Suppressor macrophage treated with lipopolysaccharide for 1 hour (primary cell): Measurements from ENCODE around the gene B9D1.
"Not testable (repeated sequence)": the region's sequence is repeated elsewhere in the genome, so short reads cannot be mapped to it uniquely, and the experiment has no call there.

Source experiments
- DNase-seq, 3 donors: peaks; one replicate each; pipeline ENCODE4 v3.0.0-alpha.2; 2020 to 2022

The B9D1 gene

DNA sequence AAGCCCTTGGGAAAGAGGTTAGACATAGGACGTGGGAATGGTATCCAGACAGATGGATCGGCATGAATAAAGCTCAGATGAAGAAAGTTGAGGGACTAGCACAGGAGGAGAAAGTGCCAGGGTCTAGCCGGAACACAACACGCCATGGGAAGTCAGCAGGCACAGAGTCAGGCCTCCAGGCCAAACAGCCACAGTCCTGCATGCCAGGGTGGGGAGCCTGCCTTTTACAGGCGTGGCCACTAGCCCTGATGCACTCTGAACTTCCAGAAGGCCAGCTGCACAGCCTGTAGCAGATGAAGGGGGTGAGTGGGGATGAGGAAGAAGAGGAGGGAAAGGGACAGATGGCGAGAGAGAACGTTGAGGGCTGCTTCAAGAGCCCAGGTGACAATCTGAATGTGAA is 5.2 kb downstream of the B9D1 start:
- DNase-seq: no peak

DNA sequence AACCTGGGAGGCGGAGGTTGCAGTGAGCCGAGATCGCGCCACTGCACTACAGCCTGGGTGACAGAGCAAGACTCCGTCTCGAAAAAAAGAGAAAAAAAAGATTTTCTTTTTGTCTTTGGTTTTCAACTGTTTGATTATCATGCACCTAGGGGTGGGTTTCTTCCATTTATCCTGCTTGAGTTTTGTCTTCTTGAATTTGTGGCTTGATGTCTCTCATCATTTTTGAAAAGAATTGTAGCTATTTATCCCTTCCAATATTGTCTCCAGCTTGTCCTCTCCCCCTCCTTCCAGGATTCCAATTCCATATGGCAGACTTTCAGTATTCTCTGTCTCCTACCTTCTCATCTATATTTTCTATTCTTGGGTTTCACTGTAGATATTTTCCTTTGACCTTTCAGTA is 7.8 kb downstream of the B9D1 start:
- no peak for DNase-seq

DNA sequence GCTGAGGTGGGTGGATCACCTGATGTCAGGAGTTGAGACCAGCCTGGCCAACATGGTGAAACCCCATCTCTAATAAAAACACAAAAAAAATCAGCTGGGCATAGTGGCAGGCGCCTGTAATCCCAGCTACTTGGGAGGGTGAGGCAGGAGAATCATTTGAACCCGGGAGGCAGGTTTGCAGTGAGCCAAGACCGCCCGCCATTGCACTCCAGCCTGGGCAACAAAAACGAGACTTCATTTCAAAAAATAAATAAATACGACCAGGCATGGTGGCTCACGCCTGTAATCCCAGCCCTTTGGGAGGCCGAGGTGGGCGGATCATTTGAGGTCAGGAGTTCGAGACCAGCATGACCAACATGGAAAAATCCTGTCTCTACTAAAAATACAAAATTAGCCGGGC is 9.1 kb downstream of the B9D1 start:
- DNase-seq: not testable (repeated sequence)

DNA sequence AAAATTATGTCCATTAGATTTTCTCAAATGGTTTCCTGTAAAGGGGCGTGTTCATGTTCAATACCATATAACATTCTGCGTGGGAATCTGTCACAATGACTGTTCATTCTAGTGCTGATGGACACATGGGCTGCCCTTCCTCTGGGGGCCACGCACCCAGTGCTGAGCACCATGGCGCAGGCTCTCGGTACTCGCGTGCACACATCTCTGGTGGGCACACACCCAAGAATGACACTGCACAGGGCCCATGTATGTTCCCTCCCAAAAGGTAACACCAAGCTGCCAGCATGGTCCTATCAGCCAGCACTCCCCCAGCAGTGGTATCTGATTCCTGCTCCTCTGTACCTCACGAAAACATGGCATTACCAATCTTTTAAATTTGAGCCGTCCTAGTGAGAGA is 13.7 kb downstream of the B9D1 start:
- DNase-seq: no peak

DNA sequence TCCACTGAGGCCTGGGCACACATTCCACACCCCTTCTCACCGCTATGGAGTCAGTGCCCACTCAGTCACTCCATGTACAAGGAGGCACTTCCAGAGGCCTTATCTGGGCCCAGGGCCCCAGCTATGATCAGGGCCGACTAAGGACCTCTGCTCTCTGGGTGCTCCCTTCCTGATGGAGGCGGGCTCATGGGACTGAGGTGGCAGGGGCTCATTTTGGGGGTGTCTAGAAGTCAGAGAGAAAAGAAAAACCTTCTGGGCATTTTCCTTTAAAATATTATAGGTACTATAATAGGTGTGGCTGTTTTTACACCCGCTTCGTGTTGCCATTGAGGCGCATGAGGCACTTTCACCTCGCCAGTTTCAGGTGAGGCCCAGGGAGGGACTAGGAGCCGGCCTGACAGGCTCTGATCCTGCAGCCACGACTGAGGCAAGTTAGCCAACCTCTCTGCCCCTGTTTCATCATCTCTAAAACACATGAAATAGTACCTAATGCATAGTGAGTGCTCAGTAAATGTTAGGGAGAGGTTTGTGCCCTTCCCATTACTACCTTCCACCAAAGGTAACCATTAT is 14.4 kb downstream of the B9D1 start:
- no peak for DNase-seq

DNA sequence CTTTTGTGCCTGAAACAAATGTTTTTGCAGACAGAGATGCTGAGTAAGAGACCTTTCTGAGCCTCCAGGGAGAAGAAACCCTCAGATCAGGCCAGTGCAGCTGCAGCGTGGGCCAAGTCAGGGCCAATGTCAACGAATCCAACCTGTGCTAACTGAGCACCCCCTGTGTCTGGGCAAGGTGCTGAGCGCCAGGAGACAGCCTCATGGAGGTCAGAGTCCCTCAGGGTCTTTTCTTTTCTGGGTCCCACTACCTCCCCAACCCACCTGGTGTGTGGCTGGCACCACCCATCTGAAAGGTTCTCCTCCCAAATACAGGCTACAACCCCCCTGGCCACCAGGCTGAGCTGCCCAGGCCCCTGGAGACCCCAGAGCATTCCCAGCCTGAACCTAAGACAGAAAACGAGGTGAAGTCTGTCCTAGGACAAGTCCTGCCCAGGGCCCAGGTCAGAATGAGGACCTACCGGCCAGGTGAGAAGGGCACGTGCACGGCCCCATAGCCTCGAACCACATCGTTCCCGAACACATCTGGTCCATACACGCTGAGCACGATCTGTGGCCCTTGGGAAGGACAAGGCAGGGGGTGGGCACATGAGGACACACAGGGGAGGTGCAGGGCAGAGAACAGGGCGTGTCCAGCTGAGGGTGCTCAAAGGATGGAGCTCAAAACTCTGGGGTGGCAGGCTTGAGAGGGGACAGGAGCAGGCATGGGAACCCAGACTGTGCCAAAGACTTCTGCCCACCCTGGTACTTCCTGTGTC is 15.0 kb downstream of the B9D1 start:
- no peak for DNase-seq

DNA sequence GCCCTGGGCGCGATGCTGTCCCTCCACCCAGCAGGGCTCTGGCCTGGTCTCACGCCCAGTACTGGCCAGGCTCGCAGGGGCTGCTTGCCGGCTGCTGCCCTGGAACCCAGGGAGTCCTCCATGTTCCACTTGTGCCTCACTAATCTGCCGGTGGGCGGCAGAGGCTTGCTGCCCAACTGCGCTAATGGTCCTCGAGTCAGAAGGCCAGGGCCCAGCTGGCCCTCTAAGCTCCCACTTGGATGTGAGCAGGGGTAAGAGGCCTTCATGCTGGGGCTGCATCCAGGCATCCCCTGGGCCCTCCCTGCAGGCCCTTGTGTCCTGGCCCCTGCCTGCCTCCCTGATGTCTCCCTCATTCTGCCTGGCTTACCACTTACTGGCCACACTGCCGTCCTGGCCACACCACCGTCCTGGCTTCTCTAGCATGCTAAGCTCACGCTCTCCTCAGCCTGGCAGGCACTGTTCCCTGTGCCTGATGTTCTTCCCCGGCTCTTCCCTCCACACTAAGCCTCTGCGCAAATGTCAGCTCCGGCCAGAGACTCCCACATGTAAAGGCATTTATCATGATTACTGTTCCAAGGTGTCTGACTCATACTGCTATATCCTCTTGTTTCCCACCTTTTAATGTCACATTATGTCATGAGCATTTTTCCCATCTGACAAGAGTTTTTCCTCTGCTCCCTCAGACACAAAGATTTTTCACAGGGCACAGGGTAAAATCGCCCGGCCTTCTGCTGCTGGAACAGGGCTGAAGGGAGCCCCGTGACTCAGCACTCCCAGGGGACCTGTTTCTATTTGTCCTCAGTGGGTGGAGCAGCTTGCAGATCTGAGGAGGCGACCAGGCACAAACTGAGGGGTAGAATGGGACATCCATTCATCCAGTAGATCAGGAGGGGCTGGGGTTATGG is 15.9 kb downstream of the B9D1 start:
- DNase-seq: no peak

DNA sequence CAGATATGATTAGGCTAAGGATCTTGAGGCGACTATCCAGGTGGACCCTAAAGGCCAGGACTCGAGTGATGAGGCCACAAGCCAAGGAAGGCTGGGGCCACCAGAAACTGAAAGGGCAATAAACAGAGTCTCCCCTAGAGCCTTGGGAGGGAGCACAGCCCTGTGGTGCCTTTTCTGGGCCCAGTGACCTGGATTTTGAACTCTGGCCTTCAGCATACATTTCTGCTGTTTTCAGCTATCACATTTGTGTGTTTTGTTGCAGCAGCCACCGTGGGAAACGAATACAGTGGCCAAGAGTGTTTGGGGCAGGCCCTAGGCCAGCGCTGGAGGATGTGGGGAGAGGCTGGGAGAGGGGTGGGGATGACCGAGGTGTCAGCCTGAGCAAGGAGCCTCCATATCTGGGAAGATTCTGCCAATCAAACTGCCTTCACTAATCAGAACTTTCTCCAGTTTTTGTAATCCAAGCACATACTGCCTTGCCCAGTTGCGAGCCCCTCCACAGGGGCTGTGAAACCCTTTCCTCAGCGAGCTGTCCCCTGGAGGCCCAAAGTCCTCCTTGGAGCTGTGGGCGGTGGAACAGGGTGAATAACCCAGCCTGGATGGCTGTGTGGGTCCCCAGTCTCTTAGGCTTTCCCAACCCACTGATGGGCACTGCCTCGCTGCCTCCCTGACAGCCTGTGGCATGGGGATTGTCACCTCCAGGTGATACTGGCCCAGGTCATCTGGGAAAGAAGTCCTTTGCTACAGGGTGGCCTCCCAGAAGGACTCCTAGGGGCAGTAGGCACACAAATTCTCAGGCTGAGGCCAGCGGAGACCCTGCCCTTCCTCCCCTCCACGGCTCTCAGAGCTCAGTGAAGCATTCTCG is 16.8 kb downstream of the B9D1 start:
- DNase-seq: no peak

DNA sequence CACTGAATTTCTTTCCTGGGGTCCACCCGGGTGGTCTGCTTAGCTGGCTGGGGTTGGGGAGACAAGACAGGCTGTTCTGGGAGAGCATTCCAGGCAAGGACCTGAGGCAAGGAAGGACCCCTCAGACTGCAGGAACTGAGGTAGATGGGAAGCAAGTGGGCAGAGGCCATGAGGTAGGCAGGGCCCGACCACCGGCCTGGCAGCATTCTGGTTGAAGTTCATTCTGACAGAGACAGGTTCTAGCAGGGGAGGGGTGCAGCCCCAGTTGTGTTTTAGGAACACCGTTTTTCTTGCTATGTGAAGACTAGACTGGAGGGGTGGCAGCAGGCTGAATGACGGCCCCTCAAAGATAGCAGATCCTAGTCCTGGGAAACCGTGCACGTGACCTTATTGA is 17.5 kb downstream of the B9D1 start:
- no peak for DNase-seq

DNA sequence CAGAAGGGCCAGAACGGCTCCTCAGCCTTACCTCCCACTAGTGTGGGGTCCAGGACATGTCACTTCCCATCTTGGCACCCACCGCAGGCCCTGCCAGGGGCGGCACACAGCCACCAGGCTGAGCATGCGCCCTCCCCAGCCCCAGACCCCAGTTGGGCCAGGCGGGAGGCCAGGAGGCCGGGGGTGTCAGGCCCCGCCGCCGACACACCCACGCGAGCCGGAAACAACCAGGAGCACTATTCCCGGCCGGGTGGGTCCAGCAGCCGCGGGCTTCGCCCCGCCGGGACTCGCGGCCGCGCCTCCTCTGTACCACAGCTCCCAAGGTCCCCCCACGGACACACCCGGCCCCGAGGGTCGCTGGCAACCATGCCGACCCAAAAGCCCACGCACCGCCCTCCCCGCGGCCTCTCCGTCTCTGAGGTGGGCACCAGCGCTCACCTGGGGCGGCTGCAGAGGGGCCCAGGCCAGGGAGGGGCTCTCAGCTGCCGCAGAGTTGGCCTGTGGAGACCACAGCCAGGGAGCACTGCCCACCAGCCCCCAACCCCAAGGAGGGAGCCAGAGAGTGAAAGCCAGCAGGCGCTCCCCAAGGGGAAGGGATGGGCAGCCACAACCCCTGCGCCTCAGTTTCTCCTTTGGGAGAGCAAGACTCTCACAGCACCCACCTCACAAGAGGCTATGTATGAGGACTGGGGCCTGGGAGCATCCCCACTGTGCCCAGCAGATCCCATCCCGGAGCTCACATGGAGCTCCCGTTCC is 18.0 kb downstream of the B9D1 start:
- DNase-seq: no peak

DNA sequence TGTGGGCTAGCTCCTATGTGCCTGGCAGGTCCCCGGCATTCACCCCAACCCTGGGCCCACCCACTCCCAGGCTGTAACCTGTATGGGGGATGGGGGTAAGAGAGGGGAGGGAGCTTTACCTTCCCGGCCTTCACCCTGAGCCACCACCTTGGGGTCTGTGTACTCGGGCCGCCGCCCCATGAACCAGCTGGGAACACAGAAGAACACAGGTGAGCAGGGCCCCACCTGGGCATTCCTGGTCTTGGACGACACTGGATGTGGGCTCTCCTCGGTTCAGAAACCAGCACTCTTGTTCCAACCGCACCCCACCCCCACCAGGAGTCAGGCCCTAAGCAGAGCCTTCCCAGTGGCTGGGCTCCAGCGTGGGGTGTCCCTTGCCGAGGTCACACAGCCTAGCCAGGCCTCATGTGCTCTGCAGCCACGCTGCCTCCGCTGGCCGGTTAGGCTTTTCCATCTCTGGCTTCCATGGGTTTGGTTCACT is 18.8 kb downstream of the B9D1 start:
- no peak for DNase-seq

DNA sequence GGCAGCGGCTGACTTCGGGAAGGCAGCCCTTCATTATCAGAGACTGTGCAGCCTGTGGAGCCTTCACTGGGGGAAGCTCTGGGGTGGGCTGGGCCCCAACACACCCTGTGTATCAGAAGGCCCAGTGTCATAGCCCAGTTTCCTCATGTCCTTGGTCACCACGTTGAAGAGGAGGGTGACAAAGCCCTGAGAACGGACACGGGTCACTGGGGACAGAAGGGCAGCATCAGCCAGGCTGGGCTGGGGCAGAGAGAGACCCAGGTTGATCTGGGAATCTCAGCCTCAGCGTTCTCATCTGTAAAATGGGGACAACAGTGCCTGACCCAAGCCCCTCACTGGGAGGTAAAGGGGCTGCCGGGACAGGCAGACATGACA is 19.3 kb downstream of the B9D1 start:
- no peak for DNase-seq

DNA sequence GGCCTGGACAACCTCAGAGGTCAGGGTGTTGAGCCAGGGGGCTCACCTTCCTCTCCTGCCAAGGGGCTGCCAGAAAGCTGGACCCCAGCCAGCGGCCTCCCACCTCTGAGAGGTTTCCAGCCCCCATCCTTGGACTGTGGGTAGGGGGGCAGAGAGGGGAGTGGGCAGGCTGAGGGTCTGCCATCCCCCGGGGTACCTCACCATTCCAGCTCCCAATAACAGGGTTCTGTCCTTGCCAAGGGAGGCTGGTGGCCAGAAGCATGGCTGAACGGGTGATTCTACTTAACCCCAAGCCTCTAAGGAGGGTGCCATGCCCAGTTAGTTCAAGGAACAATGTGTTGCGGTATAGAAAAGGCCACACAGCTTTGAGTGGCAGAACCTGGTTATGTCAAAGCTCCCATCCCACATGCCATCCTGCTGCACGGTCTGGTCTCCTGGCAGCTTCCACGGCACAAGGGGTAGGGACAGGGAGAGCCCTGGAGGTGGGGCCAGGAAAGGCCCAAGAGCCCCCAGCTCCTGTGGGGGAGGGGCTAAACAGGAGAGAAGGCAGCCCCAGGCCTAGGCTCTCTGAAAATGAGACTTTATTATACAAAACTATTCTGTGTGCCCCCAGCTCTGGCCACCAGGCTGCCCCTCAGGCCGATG is 19.8 kb downstream of the B9D1 start:
- no peak for DNase-seq

DNA sequence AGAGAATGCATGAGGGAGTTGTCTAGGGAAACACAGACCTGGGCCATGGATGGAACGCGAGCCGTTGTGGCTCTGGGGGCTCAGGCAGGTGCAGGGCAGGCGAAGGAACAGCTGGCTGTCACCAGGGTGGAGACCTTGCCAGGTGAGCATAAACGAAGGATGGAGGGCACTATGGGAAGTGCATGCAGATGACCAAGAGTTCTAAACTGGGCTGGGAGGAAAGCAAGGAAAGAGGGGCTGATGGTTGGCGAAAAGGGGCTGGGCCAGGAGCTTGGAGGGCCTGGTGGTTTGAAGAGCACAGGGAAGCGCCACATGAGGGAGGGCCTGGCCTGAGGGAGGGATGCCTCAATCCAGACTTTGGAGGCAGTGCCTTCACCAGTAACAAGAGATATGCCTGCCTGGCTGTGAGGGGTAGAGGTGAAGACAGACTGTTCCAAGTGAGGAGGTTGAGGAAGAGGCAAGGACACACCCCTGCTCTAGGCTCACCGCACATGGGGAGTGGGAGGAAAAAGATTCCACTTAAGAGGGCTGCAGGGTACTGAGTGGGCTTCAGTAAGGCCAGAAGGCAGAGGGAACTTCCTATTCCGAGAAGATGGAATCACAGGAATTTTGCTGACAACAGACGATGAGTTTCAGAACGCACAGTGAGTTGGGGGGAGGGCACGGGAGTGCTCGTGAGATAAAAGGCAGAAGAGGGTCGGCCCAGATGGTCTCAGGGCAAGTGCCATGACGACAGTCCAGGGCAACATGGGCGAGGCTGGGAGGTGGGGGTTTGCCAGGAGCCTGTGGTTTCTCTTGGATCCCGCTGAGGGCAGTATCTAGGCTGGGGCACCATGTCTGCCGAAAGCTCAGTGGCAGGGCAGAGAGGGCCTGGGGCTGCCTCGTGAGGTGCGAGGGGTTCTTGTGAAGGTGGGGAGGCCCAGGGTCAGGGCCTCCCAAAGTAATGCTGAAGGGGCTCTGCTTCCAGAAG is 20.6 kb downstream of the B9D1 start:
- DNase-seq: no peak

DNA sequence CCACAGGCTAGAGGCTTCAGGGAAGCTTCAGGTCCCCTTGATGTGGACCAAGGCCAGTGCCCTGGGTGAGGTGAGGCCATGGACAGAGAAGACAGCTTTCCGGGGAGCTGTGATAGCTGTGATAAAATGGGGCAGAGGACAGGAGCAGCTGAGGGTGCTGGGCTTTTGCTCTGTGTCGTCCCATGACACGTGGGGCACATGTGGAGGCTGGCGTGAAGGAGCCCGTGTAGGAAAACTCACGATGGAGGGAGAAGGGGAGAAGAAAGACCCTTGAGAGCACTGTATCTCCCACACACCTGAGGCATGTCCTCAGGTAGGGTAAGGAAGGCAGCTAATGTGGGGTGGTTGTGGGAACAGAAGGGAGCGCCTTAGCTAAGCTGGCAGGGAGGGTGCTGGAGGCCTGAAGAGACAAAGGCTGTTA is 21.3 kb downstream of the B9D1 start:
- DNase-seq: no peak

DNA sequence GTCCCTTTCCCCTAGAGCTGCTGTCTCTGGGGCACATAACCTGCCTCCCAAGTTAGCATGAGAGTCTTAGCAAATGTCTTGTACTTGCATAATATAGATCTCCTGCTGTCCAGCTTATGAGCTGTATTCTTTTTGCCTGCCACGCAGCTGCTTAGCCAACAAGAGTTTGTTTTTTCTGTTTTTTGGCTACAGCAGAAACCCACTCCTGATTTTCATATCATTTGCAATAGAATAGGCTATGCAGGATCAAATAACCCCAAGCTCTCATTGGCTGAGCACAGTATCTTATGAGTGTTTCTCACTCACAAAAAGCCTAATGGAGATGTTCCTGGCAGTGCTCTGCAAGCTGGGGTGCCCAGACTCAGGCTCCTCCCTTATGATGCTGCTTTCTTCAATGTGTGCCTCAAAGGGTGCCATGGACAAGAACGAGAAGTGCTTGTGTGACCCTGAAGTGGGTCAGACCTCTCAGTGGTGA is 23.1 kb downstream of the B9D1 start:
- no peak for DNase-seq

DNA sequence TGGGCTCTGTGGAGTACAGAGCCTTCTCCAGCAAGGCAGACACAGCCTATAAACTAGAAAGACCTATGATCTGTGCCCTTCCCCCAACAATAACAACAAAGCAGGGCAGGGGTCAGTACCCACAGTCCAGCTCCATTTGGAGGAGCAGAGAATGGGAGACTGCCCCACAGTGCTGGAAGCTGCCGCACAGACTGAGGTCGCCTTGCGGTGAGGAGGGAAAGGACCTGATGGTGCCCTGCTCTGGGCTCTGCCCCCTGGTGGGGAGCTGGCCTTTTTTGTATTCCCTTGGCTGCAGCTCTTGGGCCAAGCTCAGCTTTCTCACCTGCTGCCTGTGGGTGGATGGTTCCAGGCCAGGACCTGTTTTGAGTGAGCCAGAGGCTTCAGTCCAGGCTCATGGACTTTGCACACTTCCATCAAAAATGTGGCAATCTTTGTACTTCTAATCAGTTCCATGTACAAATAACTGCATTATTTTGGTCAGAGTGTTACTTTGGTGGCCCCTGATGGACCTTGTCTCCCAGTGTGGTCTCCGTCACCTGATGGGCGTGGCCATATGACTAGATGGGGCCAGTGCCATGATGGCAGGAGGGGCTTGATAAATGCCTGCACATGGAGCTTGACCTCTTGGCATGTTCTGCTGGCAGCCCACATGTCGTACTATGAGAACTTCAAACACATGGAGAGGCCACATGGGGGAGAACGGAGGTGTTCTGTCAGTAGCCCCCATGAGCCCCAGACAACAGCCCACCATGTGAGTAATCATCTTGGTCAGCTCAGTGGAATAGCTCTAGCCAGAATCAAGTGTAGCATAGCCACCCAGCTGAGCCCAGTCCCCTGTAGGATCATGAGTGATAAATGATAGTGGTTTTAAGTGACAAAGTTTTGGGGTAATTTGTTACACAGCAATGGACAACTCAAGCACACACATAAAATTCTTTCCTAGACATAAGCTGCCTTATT is 24.2 kb downstream of the B9D1 start:
- DNase-seq: peak; percentile 80 to 90 (median 83)

DNA sequence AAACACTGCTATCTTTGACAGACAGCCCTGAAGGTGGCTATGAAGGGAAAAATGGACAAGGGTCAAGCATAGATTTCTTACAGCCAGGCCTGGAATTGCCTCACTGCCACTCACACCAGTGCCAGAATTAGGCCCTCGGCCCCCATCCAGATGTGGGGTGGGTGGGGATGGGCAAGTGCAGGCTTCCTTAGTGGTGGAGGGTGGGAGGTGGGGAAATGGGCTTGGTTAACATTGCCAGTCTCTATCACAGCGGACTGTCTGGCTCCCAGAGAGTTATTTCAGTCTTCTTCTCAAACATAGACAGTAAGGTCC is 24.9 kb downstream of the B9D1 start:
- DNase-seq: no peak
